Measurements from ENCODE around the gene HPD.
"Not testable (repeated sequence)": the region's sequence is repeated elsewhere in the genome, so short reads cannot be mapped to it uniquely, and the experiment has no call there.

- TF ChIP-seq CTCF (IDR thresholded peaks at IDR 0.05; ENCODE audit: low read depth, low read length, poor library complexity, severe bottlenecking); EZH2phosphoT487 (IDR thresholded peaks at IDR 0.05; ENCODE audit: borderline replicate concordance, low read length): not testable (repeated sequence)
Observed at GRCh38 chr12:121889661-121890060, 31.0 kb upstream of the HPD start.

Measured in DOHH2 (cell line).